Spleen (tissue), 13 donors: ENCODE data around the gene MLST8. TPM values are rescaled to one million over a fixed set of nuclear protein-coding genes. Genes with fewer than 3 reads are reported as not detected.

ENCODE experiments used
- DNase-seq: peaks from one replicate; pipeline ENCODE4 v3.0.0-alpha.2; 2020
- H3K27ac ChIP-seq, 8 donors: fragments of 200-600 bp; sonication (generic) in 7 of 8; 1 replicate in 4 of 8; 2 replicates in 4 of 8; pipeline versions ENCODE4 v1.5.0 to v1.8.0; 2016 to 2021; ENCODE audit warnings: inconsistent platforms in 4 of 8, mild to moderate bottlenecking in 4 of 8, moderate library complexity in 1 of 8
- H3K27me3 ChIP-seq, 7 donors: fragments of 200-600 bp; sonication (generic) in 6 of 7; replicated peaks in 1 of 7; 1 replicate in 4 of 7; 2 replicates in 3 of 7; pipeline versions ENCODE4 v1.5.0 to v1.8.0; 2016 to 2021; ENCODE audit warnings: inconsistent platforms in 3 of 7, mild to moderate bottlenecking in 1 of 7
- H3K36me3 ChIP-seq, 6 donors: fragments of 200-600 bp; sonication (generic) in 5 of 6; 1 replicate in 4 of 6; 2 replicates in 2 of 6; pipeline versions ENCODE4 v1.5.0 to v1.8.0; 2016 to 2021; ENCODE audit warnings: inconsistent platforms in 2 of 6
- H3K4me1 ChIP-seq, 6 donors: fragments of 200-600 bp; sonication (generic) in 5 of 6; 1 replicate in 3 of 6; 2 replicates in 3 of 6; pipeline versions ENCODE4 v1.5.0 to v1.8.0; 2016 to 2021; ENCODE audit warnings: inconsistent platforms in 3 of 6
- H3K4me3 ChIP-seq, 8 donors: fragments of 200-600 bp; sonication (generic) in 7 of 8; 1 replicate in 4 of 8; 2 replicates in 4 of 8; pipeline versions ENCODE4 v1.5.0 to v1.8.0; 2016 to 2021; ENCODE audit warnings: inconsistent platforms in 4 of 8, mild to moderate bottlenecking in 4 of 8, moderate library complexity in 2 of 8
- H3K9me3 ChIP-seq, 8 donors: fragments of 200-600 bp; sonication (generic) in 7 of 8; 1 replicate in 4 of 8; 2 replicates in 4 of 8; pipeline versions ENCODE4 v1.5.0 to v1.8.0; 2016 to 2021; ENCODE audit warnings: inconsistent platforms in 4 of 8
- CTCF ChIP-seq, 11 experiments: fragments of 200-600 bp in 7 of 11; fragments of 450-650 bp in 4 of 11; sonication (generic) in 4 of 11; IDR thresholded peaks in 8 of 11; conservative IDR thresholded peaks in 3 of 11; 1 replicate in 7 of 11; 2 replicates in 4 of 11; pipeline versions ENCODE4 v1.4.0 to v1.8.0; 2016 to 2021; ENCODE audit warnings: antibody characterized with exemption in 11 of 11, inconsistent platforms in 4 of 11, mild to moderate bottlenecking in 1 of 11
- POLR2A ChIP-seq, 3 donors: fragments of 450-650 bp; IDR thresholded peaks; one replicate each; pipeline ENCODE4 v1.5.1; 2017; ENCODE audit warnings: antibody characterized with exemption in 3 of 3, mild to moderate bottlenecking in 1 of 3
- POLR2AphosphoS5 ChIP-seq, 3 donors: sonication (generic); formaldehyde crosslinking; IDR thresholded peaks; one replicate each; pipeline ENCODE4 v1.5.1; 2017; ENCODE audit warnings: antibody characterized with exemption in 3 of 3
- WGBS, 5 donors: extraction: QIAGEN DNeasy Blood & Tissue Kit in 3 of 5; methylation state at CpG; one replicate each; pipeline versions ENCODE4 v1.1.5 to v1.1.7; 2013 to 2018; 5-methylcytosine and 5-hydroxymethylcytosine counted together
- intact Hi-C: fragments of 100-400 bp; cut with DNase I; formaldehyde crosslinking; loops from one replicate; pipeline ENCODE4 v1.15.0; 2023; ENCODE audit warnings: low total_unique reads
- long read RNA-seq, 2 donors: transcript quantifications; one replicate each; lab custom pipeline, GENCODE V29; 2026
- polyA plus RNA-seq, 3 donors: library from polyadenylated mRNA; stranded (reverse); fragments of 200-250 nt; gene quantifications; one replicate each; pipeline ENCODE4 v1.2.1, GENCODE V29; 2013
- total RNA-seq, 7 donors: library from RNA; depleted of rRNA in 3 of 7; stranded (reverse); fragments of >200 nt in 3 of 7; fragmentation: NEBNext Ultra II Directional in 4 of 7; extraction: Animal tissue kit (Norgen Biotek cat#: 25700) in 4 of 7; gene quantifications; one replicate each; pipeline versions ENCODE4 v1.1.0 to v1.2.1, GENCODE V29; 2016 to 2021
- donor health status: healthy with polysubstance abuse.
- donor health status: DM: no; HTN: no; CAD: no; lungs with moderate emphysema.
- donor health status: DM: no; HTN: no; CAD: no.
- donor health status: Bipolar disorder and iron deficiency.
- donor health status: healthy.
- donor health status: DM: no; HTN: no; CAD: no.
- donor health status: DM: yes; HTN: yes; CAD: no.

Gene MLST8
- 10 to 100 TPM; 25.0 to 50.0 (median 30.4) TPM for total RNA-seq
- 10 to 100 TPM; 40.6 to 61.7 (median 51.3) TPM for polyA plus RNA-seq
- long read RNA-seq, donor 1, transcript MLST8-232 (9 exons, 1,870 nt) = major isoform, 5 of 9 reads
- long read RNA-seq, donor 1, partial matches to known transcripts = 0 of 9 reads
- long read RNA-seq, donor 1, other reads (novel, unspliced or antisense) = 0 of 9 reads
- long read RNA-seq, donor 2, partial matches to known transcripts = 0 of 13 reads
- long read RNA-seq, donor 2, other reads (novel, unspliced or antisense) = 0 of 13 reads

GRCh38 chr16:2205104-2205966 is at the start of gene MLST8:
Gene MLST8 (plus strand): TSS chr16:2205454. CDS start chr16:2206086, 632 bp downstream.
- no peaks in the 10 kb centered on the region for H3K9me3 ChIP-seq
- H3K27me3 ChIP-seq = no peaks in the 10 kb centered on the region
- H3K4me1 ChIP-seq = peaks cover 12 to 44% (median 32%) of the 10 kb centered on the region in 6 donors
- DNase-seq = peak; percentile 97
- peak within 1 kb of the TSS; percentile 56 to 82 (median 64) for H3K4me3 ChIP-seq
- WGBS, 5 donors = 0% methylated on average over 21 to 93 of the region's 93 CpGs
- peak within 1 kb of the TSS; percentile 93 to 99 (median 98) for H3K27ac ChIP-seq
- H3K36me3 ChIP-seq = peaks cover 0 to 39% (median 33%) of the 10 kb centered on the region in 6 donors
- intact Hi-C loops = no loop called here
- TF ChIP-seq POLR2A (IDR thresholded peaks at IDR 0.05) = peak; percentile 61 to 73 (median 62)
- peak; percentile 93 to 98 (median 95) for TF ChIP-seq POLR2AphosphoS5 (IDR thresholded peaks at IDR 0.05)
- peak in 5 of 11 experiments; percentile 8 to 56 (median 45) for TF ChIP-seq CTCF (IDR thresholded peaks at IDR 0.05 in 8 of 11, conservative IDR thresholded peaks at IDR 0.05 in 3 of 11)

- H3K36me3 ChIP-seq = peaks cover 0 to 39% (median 7%) of the 10 kb centered on the region in 6 donors
- peak overlapping the region; percentile 48 to 95 (median 88) for H3K27ac ChIP-seq
- 7 to 22% (median 8%) methylated on average over 12 to 44 of the region's 47 CpGs for WGBS, 5 donors
- TF ChIP-seq POLR2A (IDR thresholded peaks at IDR 0.05) (no peak), CTCF (IDR thresholded peaks at IDR 0.05 in 8 of 11, conservative IDR thresholded peaks at IDR 0.05 in 3 of 11) (no peak), POLR2AphosphoS5 (IDR thresholded peaks at IDR 0.05) (no peak)
- H3K4me1 ChIP-seq = peaks cover 50 to 92% (median 85%) of the 10 kb centered on the region in 6 donors
- H3K27me3 ChIP-seq = no peaks in the 10 kb centered on the region
- intact Hi-C loops = no loop called here
- peak; percentile 90 for DNase-seq
- H3K9me3 ChIP-seq = no peaks in the 10 kb centered on the region
- peak overlapping the region; percentile 63 to 91 (median 77) for H3K4me3 ChIP-seq
These were observed 49.0 kb upstream of the MLST8 start for GRCh38 chr16:2155977-2156848.

GRCh38 chr16:2156849-2157224 is 48.4 kb upstream of the MLST8 start:
- peak overlapping the region in 5 of 8 donors; percentile 71 to 91 (median 81) for H3K4me3 ChIP-seq
- no peaks in the 10 kb centered on the region for H3K27me3 ChIP-seq

More at GRCh38 chr16:2156849-2157224, 48.4 kb upstream of the MLST8 start:
- no peak for DNase-seq
- Histone ChIP-seq H3K36me3 (peaks cover 0 to 39% (median 1%) of the 10 kb centered on the region in 6 donors), H3K27ac (peak overlapping the region in 5 of 8 donors; percentile 80 to 95 (median 92)), H3K9me3 (no peaks in the 10 kb centered on the region), H3K4me1 (peaks cover 46 to 92% (median 81%) of the 10 kb centered on the region in 6 donors)
- WGBS, 5 donors = 59 to 81% (median 70%) methylated on average over 4 to 5 of the region's 5 CpGs
- intact Hi-C loops = no loop called here
- TF ChIP-seq POLR2AphosphoS5 (IDR thresholded peaks at IDR 0.05) (no peak), CTCF (IDR thresholded peaks at IDR 0.05 in 8 of 11, conservative IDR thresholded peaks at IDR 0.05 in 3 of 11) (no peak), POLR2A (IDR thresholded peaks at IDR 0.05) (no peak)
